ENCODE results near the gene DPY19L3. TPM values are rescaled to one million over a fixed set of nuclear protein-coding genes. Genes with fewer than 3 reads are reported as not detected.
A peak's percentile ranks its signal among the peaks of the same experiment; 100 is the strongest.

The DPY19L3 gene
- polyA plus RNA-seq, 1 of the 3 experiments (the other 2 are of a cell fraction): 25.2 TPM

DNA sequence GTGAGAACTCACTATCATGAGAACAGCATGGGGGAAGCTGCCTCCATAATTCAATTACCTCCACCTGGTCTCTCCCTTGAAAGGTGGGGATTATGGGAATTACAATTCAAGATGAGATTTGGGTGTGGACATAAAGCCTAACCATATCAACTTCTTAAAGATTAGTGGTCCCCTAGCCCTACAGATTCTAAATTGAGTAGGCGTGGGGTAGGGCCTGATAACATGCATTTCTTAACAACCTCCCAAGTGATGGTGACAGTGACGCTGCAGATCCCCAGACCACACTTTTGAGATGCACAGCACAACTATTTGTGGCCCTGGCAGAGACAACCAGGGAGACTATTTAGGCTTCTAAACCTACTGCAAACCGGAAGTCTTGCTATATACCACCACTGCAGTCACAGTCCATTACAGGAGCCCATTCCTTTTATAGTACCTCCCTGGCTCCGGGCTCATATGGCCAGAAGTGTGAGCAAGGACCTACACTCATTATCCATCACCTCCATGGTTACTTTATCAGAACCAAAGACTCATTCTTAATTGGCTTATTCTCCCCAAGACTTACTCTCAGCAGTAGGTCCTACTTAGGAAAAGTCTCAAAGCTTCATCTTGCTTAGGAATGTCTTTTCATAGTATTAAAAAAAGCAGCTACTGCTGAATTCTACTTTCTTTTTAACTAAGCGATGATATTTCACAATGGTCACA, 2.1 kb upstream of the DPY19L3 start (continued):
- TF ChIP-seq, protein P1, sequence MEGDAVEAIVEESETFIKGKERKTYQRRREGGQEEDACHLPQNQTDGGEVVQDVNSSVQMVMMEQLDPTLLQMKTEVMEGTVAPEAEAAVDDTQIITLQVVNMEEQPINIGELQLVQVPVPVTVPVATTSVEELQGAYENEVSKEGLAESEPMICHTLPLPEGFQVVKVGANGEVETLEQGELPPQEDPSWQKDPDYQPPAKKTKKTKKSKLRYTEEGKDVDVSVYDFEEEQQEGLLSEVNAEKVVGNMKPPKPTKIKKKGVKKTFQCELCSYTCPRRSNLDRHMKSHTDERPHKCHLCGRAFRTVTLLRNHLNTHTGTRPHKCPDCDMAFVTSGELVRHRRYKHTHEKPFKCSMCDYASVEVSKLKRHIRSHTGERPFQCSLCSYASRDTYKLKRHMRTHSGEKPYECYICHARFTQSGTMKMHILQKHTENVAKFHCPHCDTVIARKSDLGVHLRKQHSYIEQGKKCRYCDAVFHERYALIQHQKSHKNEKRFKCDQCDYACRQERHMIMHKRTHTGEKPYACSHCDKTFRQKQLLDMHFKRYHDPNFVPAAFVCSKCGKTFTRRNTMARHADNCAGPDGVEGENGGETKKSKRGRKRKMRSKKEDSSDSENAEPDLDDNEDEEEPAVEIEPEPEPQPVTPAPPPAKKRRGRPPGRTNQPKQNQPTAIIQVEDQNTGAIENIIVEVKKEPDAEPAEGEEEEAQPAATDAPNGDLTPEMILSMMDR (IDR thresholded peaks at IDR 0.05): no peak
- no peak for TF ChIP-seq RAD21 (IDR thresholded peaks at IDR 0.05; ENCODE audit: low read length)
- no peak for TF ChIP-seq MXI1 (IDR thresholded peaks at IDR 0.05; ENCODE audit: low read depth, low read length)

DNA sequence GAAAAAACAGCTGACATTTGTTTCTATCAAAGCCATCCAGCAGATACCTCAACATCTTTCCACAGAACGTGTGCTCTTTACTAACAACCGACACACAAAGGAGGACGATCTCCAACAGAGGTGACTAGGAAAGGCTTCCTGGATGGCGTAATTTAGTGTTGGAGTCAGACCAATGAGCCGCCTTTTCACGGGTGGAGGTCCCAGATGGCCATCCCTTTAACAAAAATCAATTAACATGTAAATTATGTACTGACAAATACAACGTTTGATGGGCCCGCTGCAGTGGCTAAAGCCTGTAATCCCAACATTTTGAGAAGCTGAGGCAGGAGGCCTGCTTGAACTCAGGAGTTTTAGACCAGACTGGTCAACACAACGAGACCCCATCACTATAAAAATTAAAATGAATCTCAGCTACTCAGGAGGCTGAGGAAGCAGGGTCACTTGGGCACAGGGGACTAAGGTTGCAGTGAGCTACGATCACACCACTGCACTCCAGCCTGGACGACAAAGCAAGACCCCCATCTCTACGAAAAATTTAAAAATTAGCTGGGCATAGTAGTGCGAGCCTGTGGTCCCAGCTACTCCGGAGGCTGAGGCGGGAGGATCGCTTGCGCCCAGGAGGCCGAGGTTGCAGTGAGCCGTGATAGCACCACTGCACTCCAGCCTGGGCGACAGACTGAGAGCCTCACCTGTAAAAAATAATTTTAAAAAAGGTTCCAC, 1.2 kb upstream of the DPY19L3 start:
- peak overlapping the region; percentile 93 to 94; a peak in 3 of 4 replicates for H3K27ac ChIP-seq (ENCODE audit: low read depth in 2 of 2, low read length in 1 of 2)
- no peak for TF ChIP-seq ELF1 (IDR thresholded peaks at IDR 0.05)
- H3K4me1 ChIP-seq (ENCODE audit: control insufficient read depth in 1 of 2, insufficient read depth in 2 of 2, low read depth in 1 of 2, low read length in 1 of 2): peaks cover 14 to 19% of the 10 kb centered on the region in 2 experiments
- ChIA-PET POLR2A (interaction anchor here (0.6 kb wide), 1 partner anchor 992 kb away, joined by 3 read pairs; no protein-coding TSS in a partner anchor), CTCF (interaction anchor here (1.5 kb wide), 1 partner anchor 27 kb away, joined by 3 read pairs; no protein-coding TSS in a partner anchor)
- peak overlapping the region; percentile 97 for H3K9ac ChIP-seq
- H3F3A ChIP-seq (replicated peaks; ENCODE audit: insufficient read depth): no peaks in the 10 kb centered on the region
- WGBS (ENCODE audit: low lambda C conversion rate): 70% methylated on average over 20 of the region's 20 CpGs
- H3K27me3 ChIP-seq (ENCODE audit: insufficient read depth): no peaks in the 10 kb centered on the region
- peak overlapping the region; percentile 66 to 90 for H3K4me3 ChIP-seq (ENCODE audit: low read depth in 2 of 2, low read length in 1 of 2)
- H3K9me3 ChIP-seq: no peaks in the 10 kb centered on the region
- DNase-seq: no peak
- H2AFZ ChIP-seq (ENCODE audit: low read depth): no peak overlapping the region
- H4K20me1 ChIP-seq (ENCODE audit: insufficient read depth): no peaks in the 10 kb centered on the region
- peaks cover 12 to 14% of the 10 kb centered on the region in 2 experiments for H3K36me3 ChIP-seq (replicated peaks in 1 of 2; ENCODE audit: control insufficient read depth in 1 of 2, insufficient read depth in 2 of 2, low read length in 1 of 2)
- peaks cover 45% of the 10 kb centered on the region for H3K79me2 ChIP-seq (ENCODE audit: insufficient read depth)
- no peaks in the 10 kb centered on the region for H3K9me2 ChIP-seq
- H3K4me2 ChIP-seq: peak overlapping the region; percentile 97

DNA sequence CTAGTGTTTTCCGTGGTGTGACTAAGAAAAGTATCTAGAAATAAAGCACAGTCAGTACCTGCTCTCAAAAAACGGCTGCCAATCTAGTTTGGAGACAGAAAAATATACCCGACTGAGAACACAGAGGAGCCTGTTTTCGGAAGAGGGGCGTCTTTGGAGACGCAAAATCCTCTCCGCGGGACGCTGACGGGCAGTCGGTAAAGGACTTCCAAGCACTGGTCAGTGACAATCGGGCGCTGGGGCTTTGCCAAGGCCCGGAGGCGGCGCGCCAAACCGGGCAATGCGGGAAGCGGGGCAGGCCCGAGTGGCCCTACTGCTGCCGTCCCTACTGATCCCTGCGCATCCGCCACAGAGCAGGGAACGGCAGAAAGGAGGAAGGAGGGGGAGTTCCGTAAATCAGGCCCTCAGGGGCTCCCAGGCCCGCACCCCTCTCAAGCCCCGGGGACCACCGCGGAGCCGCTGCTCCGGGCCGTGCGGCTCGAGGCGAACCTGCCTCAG, 588 bp upstream of the DPY19L3 start:
- Histone ChIP-seq H2AFZ (ENCODE audit: low read depth) (peak overlapping the region; percentile 64; the same call in 1 of the 2 replicates), H3K27me3 (ENCODE audit: insufficient read depth) (no peaks in the 10 kb centered on the region), H3K36me3 (replicated peaks in 1 of 2; ENCODE audit: control insufficient read depth in 1 of 2, insufficient read depth in 2 of 2, low read length in 1 of 2) (peaks cover 19 to 20% of the 10 kb centered on the region in 2 experiments), H3K4me3 (ENCODE audit: low read depth in 2 of 2, low read length in 1 of 2) (peak overlapping the region; percentile 66 to 90), H3K9me2 (no peaks in the 10 kb centered on the region), H4K20me1 (ENCODE audit: insufficient read depth) (no peaks in the 10 kb centered on the region), H3F3A (replicated peaks; ENCODE audit: insufficient read depth) (no peaks in the 10 kb centered on the region), H3K27ac (ENCODE audit: low read depth in 2 of 2, low read length in 1 of 2) (peak overlapping the region; percentile 93 to 94), H3K4me1 (ENCODE audit: control insufficient read depth in 1 of 2, insufficient read depth in 2 of 2, low read depth in 1 of 2, low read length in 1 of 2) (peaks cover 14 to 19% of the 10 kb centered on the region in 2 experiments), H3K79me2 (ENCODE audit: insufficient read depth) (peaks cover 45% of the 10 kb centered on the region), H3K4me2 (peak overlapping the region; percentile 97), H3K9ac (peak overlapping the region; percentile 97), H3K9me3 (no peaks in the 10 kb centered on the region)
- TF ChIP-seq TCF12 (IDR thresholded peaks at IDR 0.05): no peak
- peak; percentile 24; the same call in 1 of the 2 replicates for TF ChIP-seq NRF1 (IDR thresholded peaks at IDR 0.05; ENCODE audit: low read depth, low read length)
- POLR2A ChIA-PET: interaction anchor here (0.6 to 1.5 kb wide), 8 partner anchors 9 to 991 kb away, joined by 3 to 9 read pairs (median 4); partner anchors contain the start of genes PDCD5 and ZNF507
- WGBS (ENCODE audit: low lambda C conversion rate): 2% methylated on average over 12 of the region's 36 CpGs
- no peak for DNase-seq
- CTCF ChIA-PET: interaction anchor here (0.8 to 1.5 kb wide), 5 partner anchors 27 to 1739 kb away, joined by 3 to 5 read pairs (median 3); no protein-coding TSS in a partner anchor

Data from SK-N-SH (cell line).